Measurements from ENCODE around the gene THOP1.

The THOP1 gene

GRCh38 chr19:2858864-2859263 is 73.6 kb downstream of the THOP1 start:
- no peak for DNase-seq

GRCh38 chr19:2863816-2864215 is 78.5 kb downstream of the THOP1 start:
- DNase-seq = no peak

Data from NCI-H187 (cell line).